Stimulated activated CD4-positive, alpha-beta T cell treated with anti-CD3 and anti-CD28 coated beads, Interleukin-1b, Interleukin-23, amount 100 ng/mL, for 48 hours (primary cell): ENCODE results near the gene CCDC141.

ENCODE experiments used
- DNase-seq: peaks from one replicate; pipeline ENCODE4 v3.0.0-alpha.2; 2020

CCDC141 gene

GRCh38 chr2:178824181-178824580 is 225.8 kb downstream of the CCDC141 start:
- DNase-seq, result no peak

GRCh38 chr2:178819992-178820391 is 229.9 kb downstream of the CCDC141 start:
- DNase-seq, result no peak

DNA sequence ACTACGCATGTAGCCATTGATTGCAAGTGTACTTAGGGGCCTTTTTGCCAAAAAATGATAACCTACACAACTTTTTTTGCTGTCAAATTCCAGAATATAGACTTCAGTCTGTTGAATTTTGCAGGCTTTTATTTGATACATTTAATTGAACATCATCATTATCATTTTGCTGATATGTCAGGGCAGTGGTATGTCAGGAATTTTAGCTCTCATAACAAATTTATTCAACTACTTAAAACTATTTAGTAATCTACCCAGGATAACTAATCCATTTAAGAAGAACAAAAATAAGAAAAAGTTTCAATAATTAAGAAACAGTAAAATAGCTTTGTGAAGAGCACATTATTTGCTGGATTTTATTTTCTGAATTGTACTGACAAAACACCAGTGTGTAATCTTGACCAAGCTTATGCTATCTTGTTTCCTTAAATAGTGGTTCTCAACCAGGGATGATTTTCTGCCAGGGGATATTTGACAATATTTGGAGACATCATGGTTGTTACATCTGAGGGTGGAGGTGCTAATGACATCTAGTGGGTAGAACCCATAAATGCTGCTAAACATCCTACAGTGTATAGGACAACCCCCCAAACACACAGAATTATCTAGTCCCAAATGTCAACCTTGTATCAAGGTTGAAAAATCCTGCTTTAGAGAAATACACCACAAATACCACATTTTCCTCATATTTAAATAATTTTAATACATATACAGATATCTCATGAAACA is 230.6 kb downstream of the CCDC141 start:
- no peak for DNase-seq

DNA sequence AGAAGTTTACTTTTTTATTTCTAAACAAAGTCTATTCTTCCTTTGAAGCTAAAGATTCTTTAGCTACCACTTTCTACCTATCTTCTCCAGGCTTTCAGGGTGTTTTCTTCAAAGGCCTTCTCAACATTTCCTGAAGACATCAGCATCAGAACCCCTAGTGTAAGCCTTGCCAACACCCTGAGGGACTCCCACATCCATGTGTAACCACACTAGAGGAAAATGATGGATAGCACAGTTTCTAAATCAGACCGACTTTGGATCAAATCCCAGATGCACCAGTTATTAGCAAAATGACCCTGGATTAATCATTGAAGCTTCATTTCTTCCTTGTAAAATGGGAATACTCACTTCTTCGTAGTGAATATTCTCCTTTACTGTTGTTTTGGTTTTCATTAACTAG is 238.0 kb downstream of the CCDC141 start:
- no peak for DNase-seq

DNA sequence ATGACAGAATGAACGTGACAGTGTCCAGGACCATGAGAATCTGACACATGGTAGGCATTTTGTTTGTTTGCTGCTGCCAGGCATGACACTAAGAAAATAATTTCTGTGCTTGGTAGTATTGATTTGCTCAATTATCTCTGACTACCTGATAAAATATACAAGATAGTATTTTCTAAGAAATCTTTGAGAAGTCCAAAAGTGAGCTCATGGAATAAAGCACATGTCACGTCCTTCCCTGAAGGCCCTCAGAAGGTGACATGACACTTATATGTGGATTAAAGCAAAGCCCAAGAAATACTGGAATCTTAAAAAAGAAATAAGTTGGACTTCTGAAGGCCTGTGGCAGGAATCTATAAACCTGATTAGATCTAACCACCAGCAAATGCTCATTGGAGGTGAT is 238.9 kb downstream of the CCDC141 start:
- no peak for DNase-seq

GRCh38 chr2:178810422-178810821 is 239.5 kb downstream of the CCDC141 start:
- DNase-seq, result no peak

DNA sequence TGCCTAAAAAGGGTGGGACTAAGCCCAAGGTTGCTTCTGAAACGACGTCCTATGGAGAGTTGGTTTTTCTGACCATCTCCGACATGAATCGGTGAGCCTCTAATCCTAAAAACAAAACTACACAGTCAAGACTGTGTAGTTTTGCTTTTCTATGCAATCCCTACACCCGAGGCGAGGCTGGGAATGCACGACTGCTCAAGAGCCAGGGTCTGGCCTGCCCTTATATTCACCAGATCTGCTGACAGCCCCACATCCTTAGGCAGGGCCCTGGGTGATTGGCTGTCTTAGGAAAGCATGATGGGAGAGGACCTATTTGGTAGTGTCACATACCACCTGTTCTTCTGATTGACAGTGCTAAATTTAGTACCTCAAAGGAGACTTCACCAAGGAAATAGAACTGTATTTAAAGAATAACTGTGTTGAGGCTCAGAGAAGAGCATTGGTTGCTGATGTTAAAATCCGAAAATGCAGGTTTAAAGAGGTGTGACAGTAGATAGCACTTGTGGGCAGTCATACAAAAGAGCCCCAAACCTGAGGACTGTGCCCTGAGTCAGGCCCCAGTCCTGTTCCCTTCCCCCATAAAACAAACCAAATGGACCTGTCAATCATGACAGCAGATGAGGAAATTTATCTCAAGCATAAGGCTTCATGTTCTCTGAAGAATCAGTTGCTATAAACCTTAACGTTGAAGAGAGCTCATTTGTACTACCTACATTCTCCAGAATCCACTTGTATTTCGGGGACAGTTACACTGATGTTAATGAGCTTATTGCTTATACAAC is 242.5 kb downstream of the CCDC141 start, which contains the start of gene TTN:
Gene TTN, minus strand, starts transcription at position 197 of the 782 bp plus-strand sequence. CDS start 2,781 bp downstream, outside the sequence.
- no peak for DNase-seq

GRCh38 chr2:178806543-178806942 is 243.4 kb downstream of the CCDC141 start:
- no peak for DNase-seq

- DNase-seq, result no peak
Measured at GRCh38 chr2:178805457-178805856, 244.5 kb downstream of the CCDC141 start.

GRCh38 chr2:178804791-178805190 is 245.1 kb downstream of the CCDC141 start:
- DNase-seq, result no peak

DNA sequence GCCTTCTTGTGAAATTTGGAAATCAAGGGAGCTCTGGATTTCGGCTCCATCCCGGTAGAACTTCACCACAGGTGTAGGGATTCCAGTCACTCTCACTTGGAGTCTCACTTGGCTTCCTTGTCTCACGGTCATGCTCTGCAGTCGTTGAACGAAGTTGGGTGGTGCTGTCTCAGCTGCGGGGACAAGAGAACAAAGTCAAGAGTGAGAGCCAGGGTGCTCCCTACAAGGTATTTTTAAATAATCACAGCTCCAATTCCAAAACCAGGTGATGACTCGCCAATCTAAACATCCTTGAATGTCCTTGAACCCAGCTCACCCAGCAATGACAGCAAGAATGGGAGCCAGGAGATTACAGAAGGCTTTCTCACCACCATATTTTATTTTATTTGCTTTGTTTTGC is 249.4 kb downstream of the CCDC141 start:
- no peak for DNase-seq

DNA sequence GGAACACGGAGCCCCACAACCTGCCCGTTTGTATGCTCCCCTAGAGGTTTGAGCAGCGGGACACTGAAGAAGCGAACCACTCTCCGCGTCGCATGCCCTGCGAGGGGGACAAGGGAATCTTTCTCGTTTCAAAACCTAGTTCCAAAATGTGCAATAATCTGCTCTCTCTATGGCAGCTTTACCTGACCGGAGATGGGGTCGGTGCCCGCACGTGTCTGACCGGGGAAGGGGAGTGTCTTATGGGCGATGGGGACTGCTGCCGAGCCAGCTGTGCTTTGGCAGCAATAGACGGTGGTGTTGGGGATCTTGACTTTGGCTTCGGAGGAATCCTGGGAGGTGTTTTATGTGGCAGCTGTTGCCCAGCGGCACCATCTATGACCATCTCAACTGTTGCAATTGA is 250.6 kb downstream of the CCDC141 start:
- DNase-seq, result no peak

GRCh38 chr2:178796079-178796677 is 253.8 kb downstream of the CCDC141 start:
- DNase-seq, result no peak

DNA sequence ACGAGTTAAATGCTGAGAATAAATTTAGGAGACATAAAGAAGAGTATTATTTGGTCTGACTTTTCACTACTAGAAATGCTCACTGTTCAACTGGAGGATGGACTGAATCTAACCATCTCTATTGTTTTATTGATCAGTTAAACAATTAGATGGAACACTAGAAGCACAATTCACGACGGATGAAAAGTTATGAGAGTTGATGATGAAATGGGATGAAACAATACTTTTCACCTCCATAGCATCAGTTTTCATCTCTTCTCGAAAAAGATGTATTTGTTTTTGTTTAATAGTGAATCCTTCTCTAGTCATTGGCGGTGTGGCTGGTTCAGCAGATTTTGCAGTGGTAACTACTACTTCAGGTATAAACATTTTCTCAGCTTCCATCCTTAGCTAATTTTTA is 262.0 kb downstream of the CCDC141 start:
- no peak for DNase-seq

- no peak for DNase-seq
Measured at GRCh38 chr2:178787155-178787554, 262.8 kb downstream of the CCDC141 start.

- no peak for DNase-seq
Measured at GRCh38 chr2:178783889-178784288, 266.0 kb downstream of the CCDC141 start.

- no peak for DNase-seq
Measured at GRCh38 chr2:178782236-178782635, 267.7 kb downstream of the CCDC141 start.
